SK-N-SH (cell line): Measurements from ENCODE around the gene IGHMBP2. TPM values are rescaled to one million over a fixed set of nuclear protein-coding genes. Genes with fewer than 3 reads are reported as not detected.

Source experiments
- CTCF ChIA-PET: fragments of 300-600, 350-600 bp; formaldehyde crosslinking; extraction: SDS; loops from one replicate; lab custom pipeline; 2021; lab: Yijun Ruan, JAX
- POLR2A ChIA-PET: fragments of 350-600 bp; sonication (Branson Sonifier 250); formaldehyde crosslinking; extraction: SDS; loops from one replicate; lab custom pipeline; 2020; ENCODE audit warnings: antibody characterized with exemption, inconsistent platforms; lab: Yijun Ruan, JAX
- DNase-seq: peaks from one replicate; pipeline ENCODE4 v3.0.0; 2012
- H2AFZ ChIP-seq: fragments of 200-600 bp; sonication (generic); 2 replicates; pipeline ENCODE4 v1.8.1; 2016; ENCODE audit warnings: antibody characterized with exemption, mild to moderate bottlenecking, low read depth
- H3F3A ChIP-seq: fragments of 200-600 bp; sonication (generic); replicated peaks from 2 replicates; pipeline ENCODE3; 2016; ENCODE audit warnings: antibody characterized with exemption, mild to moderate bottlenecking; ENCODE audit not compliant: insufficient read depth
- H3K27ac ChIP-seq, 2 experiments: fragments of 200-500 bp in 1 of 2; fragments of 200-600 bp in 1 of 2; sonication (Bioruptor generic) in 1 of 2; sonication (generic), shearing (Covaris generic) in 1 of 2; 2 replicates each; pipeline versions ENCODE4 v1.5.1 to v1.6.1; 2014 to 2016; ENCODE audit warnings: low read depth in 2 of 2, inconsistent platforms in 1 of 2, low read length in 1 of 2, mild to moderate bottlenecking in 1 of 2, mixed read lengths in 1 of 2
- H3K27me3 ChIP-seq: fragments of 200-600 bp; sonication (generic), shearing (Covaris generic); 2 replicates; pipeline ENCODE4 v1.6.1; 2016; ENCODE audit warnings: mixed run types; ENCODE audit not compliant: insufficient read depth
- H3K36me3 ChIP-seq, 2 experiments: fragments of 200-500 bp in 1 of 2; fragments of 200-600 bp in 1 of 2; sonication (Bioruptor generic) in 1 of 2; sonication (generic) in 1 of 2; replicated peaks in 1 of 2; 2 replicates each; pipeline versions ENCODE3 to v1.5.1; 2014 to 2016; ENCODE audit warnings: low read length in 1 of 2, mild to moderate bottlenecking in 1 of 2; ENCODE audit not compliant: insufficient read depth in 2 of 2, control insufficient read depth in 1 of 2
- H3K4me1 ChIP-seq, 2 experiments: fragments of 200-500 bp in 1 of 2; fragments of 200-600 bp in 1 of 2; sonication (Bioruptor generic) in 1 of 2; sonication (generic), shearing (Covaris generic) in 1 of 2; 2 replicates each; pipeline versions ENCODE4 v1.5.1 to v1.6.1; 2014 to 2016; ENCODE audit warnings: low read depth in 1 of 2, low read length in 1 of 2, mixed run types in 1 of 2; ENCODE audit not compliant: insufficient read depth in 2 of 2, control insufficient read depth in 1 of 2
- H3K4me2 ChIP-seq: fragments of 200-600 bp; sonication (generic), shearing (Covaris generic); 2 replicates; pipeline ENCODE4 v1.6.1; 2017; ENCODE audit warnings: mixed run types
- H3K4me3 ChIP-seq, 2 experiments: fragments of 200-500 bp in 1 of 2; fragments of 200-600 bp in 1 of 2; sonication (Bioruptor generic) in 1 of 2; sonication (generic), shearing (Covaris generic) in 1 of 2; 2 replicates each; pipeline versions ENCODE4 v1.5.1 to v1.8.1; 2014 to 2016; ENCODE audit warnings: low read depth in 2 of 2, inconsistent platforms in 1 of 2, low read length in 1 of 2, mild to moderate bottlenecking in 1 of 2, mixed read lengths in 1 of 2, moderate library complexity in 1 of 2
- H3K79me2 ChIP-seq: fragments of 200-600 bp; sonication (generic); 2 replicates; pipeline ENCODE4 v1.8.1; 2017; ENCODE audit warnings: mild to moderate bottlenecking; ENCODE audit not compliant: insufficient read depth
- H3K9ac ChIP-seq: fragments of 200-600 bp; sonication (generic); 2 replicates; pipeline ENCODE4 v1.6.1; 2017; ENCODE audit warnings: mixed run types
- H3K9me2 ChIP-seq: fragments of 200-600 bp; sonication (generic); 2 replicates; pipeline ENCODE4 v1.6.1; 2017; ENCODE audit warnings: mixed run types
- H3K9me3 ChIP-seq: fragments of 200-600 bp; sonication (generic); 2 replicates; pipeline ENCODE4 v1.6.1; 2017; ENCODE audit warnings: mixed run types, mild to moderate bottlenecking, moderate library complexity
- H4K20me1 ChIP-seq: fragments of 200-600 bp; sonication (generic); 2 replicates; pipeline ENCODE4 v1.6.1; 2017; ENCODE audit warnings: mild to moderate bottlenecking, mixed run types; ENCODE audit not compliant: insufficient read depth
- GATA2 ChIP-seq: sonication (generic); formaldehyde crosslinking; IDR thresholded peaks from 2 replicates; pipeline ENCODE4 v1.5.0; 2020; ENCODE audit warnings: mild to moderate bottlenecking, missing genetic modification reagents
- NRF1 ChIP-seq: IDR thresholded peaks from 2 replicates; pipeline ENCODE4 v1.6.1; 2012; ENCODE audit warnings: low read depth, mild to moderate bottlenecking, low read length
- PBX3 ChIP-seq: IDR thresholded peaks from 2 replicates; pipeline ENCODE4; 2012
- POLR2AphosphoS5 ChIP-seq: IDR thresholded peaks from 2 replicates; pipeline ENCODE4 v1.6.1; 2012; ENCODE audit warnings: low read depth, low read length
- REST ChIP-seq: IDR thresholded peaks from 2 replicates; pipeline ENCODE4 v1.6.1; 2012; ENCODE audit warnings: mild to moderate bottlenecking, low read depth, low read length, moderate library complexity
- SMC3 ChIP-seq: IDR thresholded peaks from 2 replicates; pipeline ENCODE4 v1.6.1; 2012; ENCODE audit warnings: low read depth, low read length, improper control_type of control experiment
- USF2 ChIP-seq: fragments of 150-350 bp; IDR thresholded peaks from 2 replicates; pipeline ENCODE4 v1.6.1; 2017; ENCODE audit warnings: antibody characterized with exemption, low read length, low read depth, borderline replicate concordance
- WGBS: methylation state at CpG from one replicate; pipeline ENCODE4 v1.1.6; 2017; ENCODE audit warnings: low lambda C conversion rate; 5-methylcytosine and 5-hydroxymethylcytosine counted together
- polyA plus RNA-seq, 3 experiments: library from polyadenylated mRNA; depleted of rRNA; stranded (reverse); fragments of >200 nt; gene quantifications; 2 replicates each; pipeline ENCODE4 v1.2.3, GENCODE V29; 2012

Gene IGHMBP2
- polyA plus RNA-seq, 1 of the 3 experiments (the other 2 are of a cell fraction), result 9.0 TPM

- no peak for TF ChIP-seq REST
- TF ChIP-seq PBX3, result no peak
- no peak for TF ChIP-seq NRF1
- TF ChIP-seq USF2, result no peak
- no peak for TF ChIP-seq GATA2
These were observed 37.1 kb downstream of the IGHMBP2 start (continued) for GRCh38 chr11:68940651-68941323.

- ChIA-PET CTCF (interaction anchor here (1.2 kb wide), 2 partner anchors 14 to 146 kb away, joined by 3 read pairs; no protein-coding TSS in a partner anchor), POLR2A (no interaction called here)
- DNase-seq, result no peak
- H3K79me2 ChIP-seq, result no peaks in the 10 kb centered on the region
- H4K20me1 ChIP-seq, result no peaks in the 10 kb centered on the region
- no peak overlapping the region for H3K27ac ChIP-seq
- 90% methylated on average over 12 of the region's 18 CpGs for WGBS
- H3K4me2 ChIP-seq, result no peak overlapping the region
- H3K9ac ChIP-seq, result no peak overlapping the region
- peaks cover 0 to 26% of the 10 kb centered on the region in 2 experiments for H3K36me3 ChIP-seq
- TF ChIP-seq SMC3 (no peak), POLR2AphosphoS5 (no peak)
- H3F3A ChIP-seq, result no peaks in the 10 kb centered on the region
- H2AFZ ChIP-seq, result no peak overlapping the region
- H3K4me1 ChIP-seq, result no peaks in the 10 kb centered on the region
- no peaks in the 10 kb centered on the region for H3K9me2 ChIP-seq
- no peaks in the 10 kb centered on the region for H3K27me3 ChIP-seq
- H3K4me3 ChIP-seq, result no peak overlapping the region
- H3K9me3 ChIP-seq, result no peaks in the 10 kb centered on the region
These were observed 37.8 kb downstream of the IGHMBP2 start for GRCh38 chr11:68941324-68942094.
